Keratinocyte (primary cell): ENCODE data around the gene HMCN1. TPM values are rescaled to one million over a fixed set of nuclear protein-coding genes. Genes with fewer than 3 reads are reported as not detected.

Experiments used
- DNase-seq: peaks from one replicate; pipeline ENCODE4 v3.0.0-alpha.2; 2011; ENCODE audit warnings: low read depth, missing footprints, low spot score
- FAIRE-seq: peaks from 2 replicates; lab custom pipeline; 2011; peaks lifted over from hg19 to GRCh38; lab: Jason Lieb, UNC
- H2AFZ ChIP-seq: 2 replicates; pipeline ENCODE4 v1.6.0; 2012; ENCODE audit warnings: low read length, control low read depth, inconsistent platforms; ENCODE audit not compliant: control insufficient read depth
- H3K27ac ChIP-seq: 2 replicates; pipeline ENCODE4 v1.5.1; 2011; ENCODE audit warnings: low read length; ENCODE audit not compliant: control insufficient read depth, insufficient read depth
- H3K27me3 ChIP-seq: 3 replicates; pipeline ENCODE4 v1.6.0; 2011; ENCODE audit warnings: low read length; ENCODE audit not compliant: control insufficient read depth, insufficient read depth; ENCODE audit errors: extremely low read depth
- H3K36me3 ChIP-seq, 2 experiments: 2 replicates in 1 of 2; 3 replicates in 1 of 2; pipeline ENCODE4 v1.5.1; 2011; ENCODE audit warnings: low read length in 2 of 2, mild to moderate bottlenecking in 1 of 2; ENCODE audit not compliant: control insufficient read depth in 2 of 2, insufficient read depth in 2 of 2; ENCODE audit errors: extremely low read depth in 1 of 2
- H3K4me1 ChIP-seq: 3 replicates; pipeline ENCODE4 v1.5.1; 2011; ENCODE audit warnings: low read length; ENCODE audit not compliant: control insufficient read depth, insufficient read depth; ENCODE audit errors: extremely low read depth
- H3K4me2 ChIP-seq: 3 replicates; pipeline ENCODE4 v1.6.0; 2011; ENCODE audit warnings: low read depth, low read length; ENCODE audit not compliant: control insufficient read depth, insufficient read depth; ENCODE audit errors: extremely low read depth
- H3K4me3 ChIP-seq, 3 experiments: fragments of 200-600 bp in 1 of 3; sonication (generic) in 1 of 3; 2 replicates in 2 of 3; 3 replicates in 1 of 3; pipeline ENCODE4 v1.5.1; 2011 to 2016; ENCODE audit warnings: low read length in 3 of 3, mild to moderate bottlenecking in 3 of 3, control low read depth in 2 of 3, inconsistent platforms in 1 of 3, low read depth in 1 of 3, mixed read lengths in 1 of 3, mixed run types in 1 of 3, moderate library complexity in 1 of 3; ENCODE audit not compliant: control insufficient read depth in 2 of 3, insufficient read depth in 2 of 3; ENCODE audit errors: extremely low read depth in 1 of 3
- H3K79me2 ChIP-seq: 2 replicates; pipeline ENCODE4 v1.6.0; 2012; ENCODE audit warnings: low read length; ENCODE audit not compliant: control insufficient read depth, insufficient read depth
- H3K9ac ChIP-seq: 3 replicates; pipeline ENCODE4 v1.6.0; 2011; ENCODE audit warnings: low read length; ENCODE audit not compliant: control insufficient read depth, insufficient read depth; ENCODE audit errors: extremely low read depth
- H3K9me1 ChIP-seq: 3 replicates; pipeline ENCODE4 v1.6.0; 2011; ENCODE audit warnings: low read length; ENCODE audit not compliant: control insufficient read depth, insufficient read depth; ENCODE audit errors: extremely low read depth
- H3K9me3 ChIP-seq: 2 replicates; pipeline ENCODE4 v1.5.1; 2012; ENCODE audit warnings: low read depth, low read length; ENCODE audit not compliant: control insufficient read depth
- H4K20me1 ChIP-seq: 3 replicates; pipeline ENCODE4 v1.6.0; 2011; ENCODE audit warnings: low read length; ENCODE audit not compliant: control insufficient read depth, insufficient read depth; ENCODE audit errors: extremely low read depth
- EZH2 ChIP-seq: IDR thresholded peaks from one replicate; pipeline ENCODE4 v1.6.1; 2012; ENCODE audit warnings: inconsistent platforms, mild to moderate bottlenecking, low read length, moderate library complexity
- dilution Hi-C: fragments of 300-500 bp; cut with MboI; formaldehyde crosslinking; loops from one replicate; pipeline ENCODE4 v1.7.0; 2020; ENCODE audit warnings: low sequenced_read_pairs; ENCODE audit not compliant: extremely low pct_ligation_motif_present
- polyA plus RNA-seq, 5 experiments: library from polyadenylated mRNA; depleted of rRNA in 3 of 5; stranded (reverse) in 3 of 5; stranded (forward) in 1 of 5; unstranded in 1 of 5; fragments of >200 nt; gene quantifications; 1 replicate in 1 of 5; 2 replicates in 3 of 5; 3 replicates in 1 of 5; pipeline versions ENCODE4 v1.2.1 to v1.2.3, GENCODE V29; 2011 to 2012; ENCODE audit warnings: missing spikeins in 2 of 5, low read depth in 1 of 5, low replicate concordance in 1 of 5
- TF ChIP-seq, protein P1 (sequence below), 3 experiments: IDR thresholded peaks in 1 of 3; conservative IDR thresholded peaks in 1 of 3; optimal IDR thresholded peaks in 1 of 3; 2 replicates in 2 of 3; 3 replicates in 1 of 3; pipeline versions ENCODE3 to v1.5.1; 2011; ENCODE audit warnings: low read length in 3 of 3, mild to moderate bottlenecking in 3 of 3, moderate library complexity in 2 of 3, control low read depth in 1 of 3, inconsistent platforms in 1 of 3; ENCODE audit not compliant: insufficient read depth in 2 of 3; ENCODE audit errors: extremely low read depth in 1 of 3

The HMCN1 gene
- polyA plus RNA-seq, 1 donor (not counting 4 experiments of a cell fraction or from before 2014, with no cell fraction given), result 1.8 TPM

DNA sequence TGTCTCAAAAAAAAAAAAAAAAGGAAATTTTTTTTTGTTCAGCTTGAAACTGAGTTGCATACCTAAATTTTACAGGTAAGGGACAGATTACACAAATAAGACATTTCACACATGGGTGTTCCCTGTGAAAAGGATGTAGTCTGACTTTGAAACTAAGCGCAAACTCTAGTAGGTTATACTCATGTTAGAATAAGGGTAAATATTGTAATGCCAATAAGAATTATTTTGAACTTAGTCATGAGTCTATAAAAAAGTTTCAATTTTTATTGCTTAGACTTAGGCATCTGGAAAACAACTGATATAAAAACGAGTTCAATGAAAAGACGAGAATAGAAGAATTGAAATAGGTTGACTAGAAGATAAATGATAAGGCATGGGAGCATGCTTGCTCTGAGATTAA, 122.3 kb downstream of the HMCN1 start:
- H3K27ac ChIP-seq, result no peak overlapping the region
- DNase-seq, result no peak
- no peaks in the 10 kb centered on the region for H3K9me3 ChIP-seq
- no peak overlapping the region for H3K9ac ChIP-seq
- H3K36me3 ChIP-seq, result no peaks in the 10 kb centered on the region
- FAIRE-seq, result no peak
- H3K4me2 ChIP-seq, result no peak overlapping the region
- H3K9me1 ChIP-seq, result no peaks in the 10 kb centered on the region
- no peak overlapping the region for H2AFZ ChIP-seq
- H3K79me2 ChIP-seq, result no peaks in the 10 kb centered on the region
- dilution Hi-C loops, result no loop called here
- H4K20me1 ChIP-seq, result no peaks in the 10 kb centered on the region
- no peaks in the 10 kb centered on the region for H3K27me3 ChIP-seq
- H3K4me3 ChIP-seq, result no peak overlapping the region
- no peak for TF ChIP-seq EZH2
- TF ChIP-seq, protein P1, sequence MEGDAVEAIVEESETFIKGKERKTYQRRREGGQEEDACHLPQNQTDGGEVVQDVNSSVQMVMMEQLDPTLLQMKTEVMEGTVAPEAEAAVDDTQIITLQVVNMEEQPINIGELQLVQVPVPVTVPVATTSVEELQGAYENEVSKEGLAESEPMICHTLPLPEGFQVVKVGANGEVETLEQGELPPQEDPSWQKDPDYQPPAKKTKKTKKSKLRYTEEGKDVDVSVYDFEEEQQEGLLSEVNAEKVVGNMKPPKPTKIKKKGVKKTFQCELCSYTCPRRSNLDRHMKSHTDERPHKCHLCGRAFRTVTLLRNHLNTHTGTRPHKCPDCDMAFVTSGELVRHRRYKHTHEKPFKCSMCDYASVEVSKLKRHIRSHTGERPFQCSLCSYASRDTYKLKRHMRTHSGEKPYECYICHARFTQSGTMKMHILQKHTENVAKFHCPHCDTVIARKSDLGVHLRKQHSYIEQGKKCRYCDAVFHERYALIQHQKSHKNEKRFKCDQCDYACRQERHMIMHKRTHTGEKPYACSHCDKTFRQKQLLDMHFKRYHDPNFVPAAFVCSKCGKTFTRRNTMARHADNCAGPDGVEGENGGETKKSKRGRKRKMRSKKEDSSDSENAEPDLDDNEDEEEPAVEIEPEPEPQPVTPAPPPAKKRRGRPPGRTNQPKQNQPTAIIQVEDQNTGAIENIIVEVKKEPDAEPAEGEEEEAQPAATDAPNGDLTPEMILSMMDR (optimal IDR thresholded peaks at IDR 0.05 in 1 of 3, IDR thresholded peaks at IDR 0.05 in 1 of 3, conservative IDR thresholded peaks at IDR 0.05 in 1 of 3; ENCODE audit: extremely low read depth in 1 of 3, insufficient read depth in 2 of 3, low read length in 3 of 3), result no peak
- peaks cover 20% of the 10 kb centered on the region for H3K4me1 ChIP-seq

DNA sequence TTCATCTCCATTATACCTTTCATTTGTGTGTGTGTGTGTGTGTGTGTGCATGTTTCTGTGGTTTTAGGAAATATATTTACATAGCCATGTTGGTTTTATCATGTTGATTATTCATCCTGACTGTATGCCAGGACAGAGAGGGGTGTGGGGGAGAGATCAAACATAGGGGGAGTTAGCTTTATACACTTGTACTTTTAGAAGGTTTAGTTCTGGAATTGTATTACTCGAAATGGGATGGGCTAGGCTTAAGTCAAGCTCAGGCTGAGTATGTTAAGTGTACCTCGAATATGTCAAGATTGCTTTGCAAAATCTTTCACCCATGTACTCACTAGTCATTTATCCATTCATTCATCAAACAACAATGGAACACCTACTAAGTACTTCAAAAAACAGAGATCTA, 123.3 kb downstream of the HMCN1 start:
- Histone ChIP-seq H3K9me1 (no peaks in the 10 kb centered on the region), H2AFZ (no peak overlapping the region), H3K79me2 (no peaks in the 10 kb centered on the region), H3K4me1 (peaks cover 22% of the 10 kb centered on the region), H3K9ac (no peak overlapping the region), H3K9me3 (no peaks in the 10 kb centered on the region), H3K36me3 (no peaks in the 10 kb centered on the region), H3K4me2 (no peak overlapping the region), H4K20me1 (no peaks in the 10 kb centered on the region), H3K4me3 (no peak overlapping the region), H3K27ac (no peak overlapping the region), H3K27me3 (no peaks in the 10 kb centered on the region)
- dilution Hi-C loops, result no loop called here
- DNase-seq (no peak), FAIRE-seq (no peak)
- no peak for TF ChIP-seq EZH2
- TF ChIP-seq, protein P1 (optimal IDR thresholded peaks at IDR 0.05 in 1 of 3, IDR thresholded peaks at IDR 0.05 in 1 of 3, conservative IDR thresholded peaks at IDR 0.05 in 1 of 3; ENCODE audit: extremely low read depth in 1 of 3, insufficient read depth in 2 of 3, low read length in 3 of 3), result no peak
